ENCODE results near the gene MAP3K5.

MAP3K5 gene

DNA sequence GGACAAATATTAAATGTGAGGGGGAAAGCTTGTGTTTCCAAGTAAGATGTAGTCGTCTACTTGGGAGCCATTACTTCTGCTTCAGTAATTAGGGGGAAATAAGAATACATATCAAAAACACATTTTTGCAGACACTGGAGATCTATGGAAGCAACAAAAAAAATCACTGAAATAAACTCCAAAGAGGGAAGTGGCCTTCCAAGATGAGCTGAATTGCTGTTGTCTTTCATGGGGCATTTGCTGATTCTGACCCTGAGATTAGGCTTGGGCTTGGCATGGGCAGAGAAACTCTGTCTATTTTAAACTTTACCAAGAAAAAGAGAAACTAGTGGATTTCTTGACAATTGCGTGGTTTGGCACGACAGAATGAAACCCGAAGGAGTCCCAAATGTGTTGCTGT lies 120.1 kb downstream of the MAP3K5 start:
- no peak for DNase-seq

- DNase-seq: no peak
These were observed 123.0 kb downstream of the MAP3K5 start for GRCh38 chr6:136669299-136669699.

DNA sequence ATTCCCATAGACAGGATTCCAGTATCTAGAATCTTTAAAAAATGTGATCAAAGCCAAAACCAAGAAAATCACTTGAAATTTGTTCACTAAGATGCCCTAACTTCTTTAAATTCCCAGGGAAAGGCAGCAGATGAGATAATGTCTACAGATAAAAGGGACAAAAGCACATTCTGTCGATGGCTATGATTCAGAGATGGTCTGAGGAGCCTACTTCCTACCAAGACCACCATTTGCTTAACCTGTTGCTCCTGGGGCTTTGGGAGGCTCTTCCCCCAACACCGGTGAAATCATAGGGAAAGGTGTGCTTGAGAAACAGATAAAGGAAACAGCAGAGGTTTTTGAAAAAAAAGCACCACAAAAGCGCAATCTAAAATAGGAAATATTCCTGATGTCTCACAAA lies 123.7 kb downstream of the MAP3K5 start:
- DNase-seq: no peak

DNA sequence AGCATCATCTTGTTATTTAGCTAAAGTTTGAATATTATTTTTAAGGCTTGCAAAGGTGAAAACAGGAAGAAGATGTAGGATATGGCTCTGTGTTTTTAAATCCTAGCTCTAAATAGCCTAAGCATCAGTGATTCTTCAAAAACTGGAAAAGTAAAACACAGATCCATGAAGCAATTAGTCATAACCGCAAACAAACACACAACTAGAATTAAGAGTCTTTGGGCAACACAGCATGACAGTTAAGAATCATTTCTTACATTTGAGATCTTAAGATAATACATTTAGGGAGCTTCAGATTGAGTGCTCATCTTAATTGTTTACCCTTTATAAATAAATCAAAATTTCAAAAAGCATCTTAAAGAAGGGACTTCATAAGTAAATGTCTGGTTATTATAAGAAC lies 126.2 kb downstream of the MAP3K5 start:
- no peak for DNase-seq

DNA sequence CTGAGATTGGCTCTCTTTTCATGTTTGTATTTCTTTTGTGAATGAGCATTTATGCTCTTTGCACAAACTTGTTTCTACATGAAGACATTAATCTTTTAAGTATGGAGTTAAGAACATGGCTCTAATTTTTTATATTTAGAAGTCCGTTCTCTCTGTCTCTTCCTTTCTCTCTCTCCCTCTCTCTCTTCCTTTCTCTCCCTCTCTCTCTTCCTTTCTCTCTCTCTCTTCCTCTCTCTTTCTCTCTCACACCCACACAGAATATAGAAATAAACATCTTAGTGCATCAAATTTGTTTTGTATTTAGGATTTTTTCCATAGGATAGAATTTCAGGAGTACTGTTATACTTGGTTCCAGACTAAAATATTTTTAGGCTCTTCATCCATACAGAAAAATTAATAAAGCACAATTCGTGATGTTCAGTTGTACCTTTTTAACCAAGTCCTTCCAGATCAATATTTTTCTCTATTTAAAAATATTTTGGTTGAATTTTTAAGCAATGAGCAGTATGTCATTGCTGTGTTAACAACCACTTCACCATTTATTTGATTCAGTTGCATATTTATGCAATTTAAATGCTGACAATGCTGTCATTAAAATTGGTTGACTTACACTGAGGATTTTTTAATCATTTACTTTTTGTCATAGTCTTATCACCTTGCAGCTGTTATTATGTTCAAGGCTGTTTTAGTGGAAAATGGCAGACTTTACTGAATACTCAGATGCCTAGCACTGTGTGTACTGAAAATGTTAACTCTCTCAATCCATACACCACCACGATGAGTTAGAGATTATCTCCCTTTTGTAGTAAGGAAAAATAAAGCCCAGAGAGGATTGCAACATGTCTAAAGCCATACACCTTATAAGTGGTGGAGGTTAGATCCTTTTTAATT lies 129.7 kb downstream of the MAP3K5 start:
- DNase-seq: no peak

DNA sequence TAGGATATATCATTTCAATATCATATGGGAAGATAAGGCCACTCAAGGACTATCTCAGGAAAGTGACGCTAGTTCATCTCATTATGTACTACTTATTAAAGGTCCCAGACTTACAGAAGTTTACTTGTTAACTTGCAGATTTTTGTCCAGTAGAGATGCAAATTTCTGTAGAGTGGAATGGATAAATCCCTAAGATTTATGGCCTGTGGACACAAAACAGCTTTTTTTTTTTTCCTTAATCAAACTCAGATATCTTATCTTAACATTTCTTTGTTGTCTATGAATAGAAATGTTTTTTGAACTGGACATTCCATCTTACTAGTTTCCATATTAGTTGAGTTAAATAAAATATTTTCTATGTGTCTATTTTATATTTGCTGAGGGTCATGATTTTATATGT lies 131.6 kb downstream of the MAP3K5 start:
- no peak for DNase-seq

GRCh38 chr6:136659991-136660499 lies 132.2 kb downstream of the MAP3K5 start:
- no peak for DNase-seq

- DNase-seq: no peak
These were observed 133.6 kb downstream of the MAP3K5 start for GRCh38 chr6:136658711-136659110.

DNA sequence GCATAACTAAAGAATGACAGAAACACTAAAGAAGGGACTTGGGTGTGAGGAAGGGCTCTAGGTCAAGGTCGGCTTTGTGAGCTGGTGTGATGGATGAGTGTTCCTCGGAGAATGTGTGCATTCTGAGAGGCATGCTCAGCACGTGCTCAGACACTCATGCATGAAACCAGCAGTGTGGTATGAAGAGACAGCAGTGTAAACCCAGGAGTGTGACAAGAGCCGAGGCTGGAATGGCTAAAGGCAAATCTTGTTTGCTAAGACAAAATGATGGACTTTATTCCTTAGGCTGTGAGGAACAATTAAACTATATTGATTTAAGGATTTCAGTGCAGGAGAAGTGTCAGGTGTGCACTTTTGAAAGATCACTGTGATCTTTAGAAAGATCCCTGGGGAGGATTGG lies 134.6 kb downstream of the MAP3K5 start:
- no peak for DNase-seq

GRCh38 chr6:136656121-136656520 lies 136.2 kb downstream of the MAP3K5 start:
- no peak for DNase-seq

GRCh38 chr6:136655239-136656014 lies 136.8 kb downstream of the MAP3K5 start:
- no peak for DNase-seq

- no peak for DNase-seq
These were observed 138.2 kb downstream of the MAP3K5 start for GRCh38 chr6:136654086-136654485.

GRCh38 chr6:136652656-136653055 lies 139.6 kb downstream of the MAP3K5 start:
- DNase-seq: no peak

DNA sequence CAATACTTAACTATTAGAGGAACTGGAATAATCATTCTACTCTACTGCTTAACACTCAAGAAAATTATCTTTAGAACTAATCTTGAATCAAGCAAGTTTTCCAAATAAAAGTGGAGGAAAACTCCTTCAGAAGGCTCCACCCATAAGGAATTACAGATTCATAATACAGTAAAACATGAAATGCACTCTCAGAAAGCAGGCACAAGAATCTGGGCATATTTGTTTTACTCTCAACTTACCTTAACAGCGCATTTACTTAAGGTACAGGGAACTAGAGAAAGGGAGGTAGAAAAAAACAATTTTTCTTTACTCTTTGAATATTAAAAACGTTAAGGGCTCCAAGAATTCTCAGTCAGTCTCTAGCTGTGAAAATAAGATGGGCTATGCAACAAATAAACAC lies 140.3 kb downstream of the MAP3K5 start:
- DNase-seq: no peak

DNA sequence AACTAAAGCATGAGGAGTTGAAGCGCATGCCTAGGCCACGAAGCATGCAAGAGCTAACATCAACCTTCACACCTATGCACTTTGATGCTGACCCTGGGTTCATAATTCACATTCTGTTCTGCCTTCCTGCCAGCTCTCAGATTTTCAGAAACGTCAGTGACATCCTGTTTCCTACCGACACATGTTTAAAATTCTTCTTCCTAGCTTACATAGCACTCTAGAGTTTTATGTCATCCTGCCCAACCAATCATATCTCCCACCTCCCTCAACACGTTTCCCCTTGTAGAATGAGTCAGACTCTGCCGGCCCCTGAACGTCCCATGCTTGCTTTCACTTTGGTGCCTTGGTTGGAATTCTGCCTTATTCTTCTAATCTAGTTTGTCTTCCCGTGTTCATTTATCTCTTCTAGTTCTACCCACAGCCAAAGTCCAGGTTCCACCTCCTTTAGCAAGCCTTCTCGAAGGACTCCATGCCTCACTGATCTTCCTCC lies 144.9 kb downstream of the MAP3K5 start:
- peak; percentile 29 for DNase-seq

GRCh38 chr6:136646377-136646776 lies 145.9 kb downstream of the MAP3K5 start:
- DNase-seq: no peak

GRCh38 chr6:136644597-136644952 lies 147.7 kb downstream of the MAP3K5 start:
- DNase-seq: no peak

GRCh38 chr6:136643850-136644596 lies 148.3 kb downstream of the MAP3K5 start:
- DNase-seq: peak; percentile 79

DNA sequence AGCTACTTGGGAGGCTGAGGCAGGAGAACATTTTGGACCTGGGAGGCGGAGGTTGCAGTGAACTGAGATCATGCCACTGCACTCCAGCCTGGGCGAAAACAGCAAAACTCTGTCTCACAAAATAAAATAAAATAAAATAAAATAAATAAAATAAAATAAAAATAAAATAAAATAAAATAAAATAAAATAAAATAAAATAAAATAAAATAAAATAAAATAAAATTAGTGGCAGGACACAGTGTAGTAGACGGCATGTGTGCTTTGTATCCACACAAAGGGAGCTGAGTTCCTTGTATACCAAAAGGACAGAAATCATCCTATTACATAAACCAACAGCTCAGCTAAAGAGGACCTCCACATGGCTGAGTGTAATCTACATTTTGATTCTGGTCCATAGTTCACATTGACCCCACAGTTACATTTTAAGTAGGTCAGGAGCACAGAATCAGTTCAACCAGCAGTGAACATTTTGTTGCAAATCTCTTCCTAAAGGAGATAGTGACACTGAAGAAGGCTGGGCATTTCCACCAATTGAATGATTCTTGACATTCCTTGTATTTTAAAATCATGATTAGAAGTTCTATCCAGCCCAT lies 150.3 kb downstream of the MAP3K5 start:
- DNase-seq: no peak

- DNase-seq: no peak
These were observed 151.1 kb downstream of the MAP3K5 start for GRCh38 chr6:136641166-136641565.

DNA sequence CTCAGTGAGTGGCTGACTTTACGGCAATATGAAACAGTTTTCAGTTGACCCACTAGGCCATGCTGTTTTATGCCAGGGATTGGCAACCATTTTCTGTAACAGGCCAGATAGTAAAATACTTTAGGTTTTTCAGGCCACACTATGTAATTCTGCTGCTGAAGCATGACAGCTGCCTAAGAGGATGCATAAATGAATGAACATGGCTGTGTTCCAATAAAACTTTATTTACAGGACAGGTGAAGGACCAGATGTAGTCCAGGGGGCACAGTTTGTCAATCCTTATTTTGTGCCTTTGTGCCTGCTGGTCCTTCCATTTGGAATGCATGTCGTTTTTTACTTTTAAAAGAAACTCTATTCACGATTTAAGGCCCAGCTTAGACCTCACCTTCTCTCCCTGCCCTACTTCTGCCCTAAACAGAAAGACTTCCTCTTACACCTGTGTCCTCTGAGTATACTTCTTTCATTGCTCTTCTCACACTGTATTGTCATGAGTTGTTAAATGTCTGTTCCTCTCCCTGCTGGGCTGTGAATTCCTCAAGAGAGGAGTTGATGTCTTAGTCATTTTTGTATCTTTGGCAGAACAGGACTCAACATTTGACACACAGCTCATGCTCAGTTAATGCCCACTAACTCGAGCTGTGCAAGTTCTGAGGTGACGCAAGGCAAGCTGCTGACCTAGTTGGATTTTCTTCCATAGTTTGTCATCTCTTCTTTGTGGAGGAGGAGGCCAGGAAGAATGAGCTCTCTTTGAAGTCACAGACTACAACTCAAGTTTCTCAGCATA lies 152.0 kb downstream of the MAP3K5 start:
- no peak for DNase-seq

DNA sequence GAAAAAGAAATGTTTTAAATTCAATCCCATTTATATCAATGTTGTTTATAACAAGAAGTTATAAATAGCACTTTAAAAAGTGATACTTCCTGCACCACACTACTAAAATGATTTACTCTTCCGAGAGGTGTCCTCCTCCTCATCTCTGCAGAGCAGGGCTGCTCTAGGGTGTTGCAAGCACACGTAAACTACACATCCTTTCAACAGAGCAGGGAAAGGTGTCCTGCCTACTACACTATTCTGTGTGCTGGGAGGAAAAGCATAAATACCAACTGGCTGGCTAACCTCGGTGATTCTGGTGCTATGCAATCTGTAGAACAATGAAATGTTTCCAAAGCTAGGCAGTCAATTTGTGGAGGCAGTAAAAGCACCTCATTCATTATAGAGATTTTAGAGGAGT lies 152.6 kb downstream of the MAP3K5 start:
- no peak for DNase-seq
